CD14-positive monocyte (primary cell): ENCODE measurements around the gene MACF1. TPM values are rescaled to one million over a fixed set of nuclear protein-coding genes. Genes with fewer than 3 reads are reported as not detected.
"Not testable (repeated sequence)": the region's sequence is repeated elsewhere in the genome, so short reads cannot be mapped to it uniquely, and the experiment has no call there.

ENCODE experiments used
- DNase-seq, 3 donors: peaks; one replicate each; pipeline ENCODE4 v3.0.0-alpha.2; 2011 to 2022
- H2AFZ ChIP-seq: 2 replicates; pipeline ENCODE4 v1.6.0; 2012; ENCODE audit warnings: mild to moderate bottlenecking, low read depth, low read length, inconsistent platforms; ENCODE audit not compliant: insufficient read depth, poor library complexity, severe bottlenecking
- H3K27ac ChIP-seq, 2 donors: 1 replicate in 1 of 2; 2 replicates in 1 of 2; pipeline ENCODE4 v1.5.1; 2012 to 2013; ENCODE audit warnings: low read length in 2 of 2, control low read depth in 1 of 2, inconsistent platforms in 1 of 2, low read depth in 1 of 2, mild to moderate bottlenecking in 1 of 2
- H3K27me3 ChIP-seq, 2 donors: one replicate each; pipeline versions ENCODE4 v1.6.0 to v1.6.1; 2011 to 2013; ENCODE audit warnings: low read length in 2 of 2; ENCODE audit not compliant: control insufficient read depth in 2 of 2, insufficient read depth in 2 of 2
- H3K36me3 ChIP-seq, 2 donors: replicated peaks in 1 of 2; 1 replicate in 1 of 2; 2 replicates in 1 of 2; pipeline versions ENCODE4 v1.5.1 to v1.6.1; 2012 to 2013; ENCODE audit warnings: low read length in 2 of 2, control low read depth in 1 of 2, inconsistent platforms in 1 of 2, mild to moderate bottlenecking in 1 of 2; ENCODE audit not compliant: insufficient read depth in 2 of 2, control insufficient read depth in 1 of 2
- H3K4me1 ChIP-seq, 2 donors: 1 replicate in 1 of 2; 2 replicates in 1 of 2; pipeline versions ENCODE4 v1.5.1 to v1.6.1; 2012 to 2013; ENCODE audit warnings: low read length in 2 of 2, control low read depth in 1 of 2, inconsistent platforms in 1 of 2, mild to moderate bottlenecking in 1 of 2, moderate library complexity in 1 of 2; ENCODE audit not compliant: insufficient read depth in 2 of 2, control insufficient read depth in 1 of 2
- H3K4me2 ChIP-seq: replicated peaks from 2 replicates; pipeline ENCODE3; 2012; ENCODE audit warnings: low read length, moderate library complexity, mild to moderate bottlenecking; ENCODE audit not compliant: poor library complexity, severe bottlenecking; ENCODE audit errors: extremely low read depth
- H3K4me3 ChIP-seq, 3 experiments: fragments of 200-600 bp in 1 of 3; sonication (generic) in 1 of 3; replicated peaks in 1 of 3; 1 replicate in 2 of 3; 2 replicates in 1 of 3; pipeline ENCODE4 v1.5.1; 2011 to 2013; ENCODE audit warnings: low read length in 3 of 3, mild to moderate bottlenecking in 3 of 3, control low read depth in 2 of 3, low read depth in 2 of 3, inconsistent platforms in 1 of 3, moderate library complexity in 1 of 3
- H3K79me2 ChIP-seq: 2 replicates; pipeline ENCODE4 v1.6.0; 2012; ENCODE audit warnings: mild to moderate bottlenecking, control low read depth, inconsistent platforms, low read length, moderate library complexity; ENCODE audit not compliant: insufficient read depth
- H3K9ac ChIP-seq: 2 replicates; pipeline ENCODE4 v1.6.0; 2017; ENCODE audit warnings: low read length, mild to moderate bottlenecking; ENCODE audit not compliant: insufficient read depth, poor library complexity, severe bottlenecking
- H3K9me3 ChIP-seq, 2 donors: replicated peaks in 1 of 2; 1 replicate in 1 of 2; 2 replicates in 1 of 2; pipeline versions ENCODE4 v1.5.1 to v1.6.1; 2012 to 2013; ENCODE audit warnings: low read length in 2 of 2, control low read depth in 1 of 2; ENCODE audit not compliant: control insufficient read depth in 1 of 2, insufficient read depth in 1 of 2
- H4K20me1 ChIP-seq: 2 replicates; pipeline ENCODE4 v1.6.0; 2012; ENCODE audit warnings: mild to moderate bottlenecking, low read length, control low read depth, moderate library complexity; ENCODE audit not compliant: insufficient read depth
- H3K27ac Mint-ChIP-seq, 7 donors: one replicate each; pipeline ENCODE4 v1.8.0; 2020; ENCODE audit warnings: mild to moderate bottlenecking in 7 of 7, mixed read lengths in 7 of 7, moderate library complexity in 6 of 7, inconsistent platforms in 2 of 7
- H3K27me3 Mint-ChIP-seq, 3 donors: one replicate each; pipeline ENCODE4 v1.8.0; 2021 to 2022; ENCODE audit warnings: low read depth in 3 of 3, mild to moderate bottlenecking in 3 of 3, mixed read lengths in 3 of 3, moderate library complexity in 3 of 3, inconsistent platforms in 1 of 3
- H3K36me3 Mint-ChIP-seq, 2 donors: one replicate each; pipeline ENCODE4 v1.8.0; 2020; ENCODE audit warnings: mixed read lengths in 2 of 2, inconsistent platforms in 1 of 2, mild to moderate bottlenecking in 1 of 2
- H3K4me1 Mint-ChIP-seq: one replicate; pipeline ENCODE4 v1.8.0; 2020; ENCODE audit warnings: mild to moderate bottlenecking, mixed read lengths
- H3K4me3 Mint-ChIP-seq, 2 donors: one replicate each; pipeline ENCODE4 v1.8.0; 2020; ENCODE audit warnings: mild to moderate bottlenecking in 2 of 2, mixed read lengths in 2 of 2, moderate library complexity in 1 of 2
- H3K9me3 Mint-ChIP-seq, 7 donors: one replicate each; pipeline ENCODE4 v1.8.0; 2020 to 2022; ENCODE audit warnings: mixed read lengths in 7 of 7, mild to moderate bottlenecking in 6 of 7, moderate library complexity in 6 of 7, inconsistent platforms in 2 of 7
- WGBS: methylation state at CpG from one replicate; pipeline ENCODE4 v1.1.5; 2013; ENCODE audit warnings: missing lambda C conversion rate; ENCODE audit not compliant: insufficient coverage; 5-methylcytosine and 5-hydroxymethylcytosine counted together
- intact Hi-C, 2 donors: fragments of 100-400 bp; cut with micrococcal nuclease; formaldehyde crosslinking; loops; one replicate each; pipeline versions ENCODE4 v1.15.0 to v1.15.1; 2023
- polyA plus RNA-seq, 3 donors: library from polyadenylated mRNA; depleted of rRNA in 1 of 3; unstranded in 2 of 3; stranded (reverse) in 1 of 3; fragments of 300-500 nt in 2 of 3; fragments of >200 nt in 1 of 3; fragmentation: Illumina TruSeq in 2 of 3; gene quantifications; 1 replicate in 2 of 3; 2 replicates in 1 of 3; pipeline ENCODE4 v1.2.3, GENCODE V29; 2012 to 2021
- TF ChIP-seq, protein P1 (sequence below): fragments of 200-600 bp; IDR thresholded peaks from one replicate; pipeline ENCODE4 v1.8.0; 2022; ENCODE audit warnings: antibody characterized with exemption, mild to moderate bottlenecking

MACF1 gene
- polyA plus RNA-seq, 3 donors, result 3.4 to 36.8 (median 4.5) TPM

DNA sequence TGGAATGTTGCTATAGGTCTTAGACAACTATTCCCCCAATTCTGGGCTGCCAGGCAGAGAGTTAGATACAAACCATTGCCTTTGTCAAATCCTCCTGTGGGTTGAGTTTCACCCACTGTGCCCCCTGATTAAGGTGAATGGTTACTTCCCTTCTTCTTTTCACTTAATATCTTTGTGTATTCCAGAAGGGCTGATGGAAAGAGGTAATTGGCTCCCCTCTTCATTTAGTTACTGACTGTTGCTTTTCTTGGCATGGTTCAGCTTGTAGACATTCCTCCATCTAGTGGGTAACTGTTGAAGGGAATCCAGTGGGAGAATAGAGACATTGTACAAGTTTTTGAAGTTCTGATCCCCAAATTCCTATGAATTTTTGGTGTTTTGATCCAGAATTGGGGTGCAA is 43.8 kb upstream of the MACF1 start:
- Histone ChIP-seq H3K4me1 (no peaks in the 10 kb centered on the region), H3K27me3 (no peaks in the 10 kb centered on the region), H3K9ac (no peak overlapping the region), H3K4me2 (no peak overlapping the region), H3K79me2 (no peaks in the 10 kb centered on the region), H3K27ac (no peak overlapping the region), H4K20me1 (peaks cover 28% of the 10 kb centered on the region), H3K9me3 (no peaks in the 10 kb centered on the region), H3K4me3 (no peak overlapping the region), H3K36me3 (no peaks in the 10 kb centered on the region), H2AFZ (no peak overlapping the region)
- Mint-ChIP-seq H3K27me3 (peaks cover 2 to 5% (median 3%) of the 10 kb centered on the region in 3 donors), H3K9me3 (no peaks in the 10 kb centered on the region), H3K4me3 (no peak overlapping the region), H3K4me1 (no peaks in the 10 kb centered on the region), H3K36me3 (no peaks in the 10 kb centered on the region), H3K27ac (no peak overlapping the region)
- TF ChIP-seq, protein P1, sequence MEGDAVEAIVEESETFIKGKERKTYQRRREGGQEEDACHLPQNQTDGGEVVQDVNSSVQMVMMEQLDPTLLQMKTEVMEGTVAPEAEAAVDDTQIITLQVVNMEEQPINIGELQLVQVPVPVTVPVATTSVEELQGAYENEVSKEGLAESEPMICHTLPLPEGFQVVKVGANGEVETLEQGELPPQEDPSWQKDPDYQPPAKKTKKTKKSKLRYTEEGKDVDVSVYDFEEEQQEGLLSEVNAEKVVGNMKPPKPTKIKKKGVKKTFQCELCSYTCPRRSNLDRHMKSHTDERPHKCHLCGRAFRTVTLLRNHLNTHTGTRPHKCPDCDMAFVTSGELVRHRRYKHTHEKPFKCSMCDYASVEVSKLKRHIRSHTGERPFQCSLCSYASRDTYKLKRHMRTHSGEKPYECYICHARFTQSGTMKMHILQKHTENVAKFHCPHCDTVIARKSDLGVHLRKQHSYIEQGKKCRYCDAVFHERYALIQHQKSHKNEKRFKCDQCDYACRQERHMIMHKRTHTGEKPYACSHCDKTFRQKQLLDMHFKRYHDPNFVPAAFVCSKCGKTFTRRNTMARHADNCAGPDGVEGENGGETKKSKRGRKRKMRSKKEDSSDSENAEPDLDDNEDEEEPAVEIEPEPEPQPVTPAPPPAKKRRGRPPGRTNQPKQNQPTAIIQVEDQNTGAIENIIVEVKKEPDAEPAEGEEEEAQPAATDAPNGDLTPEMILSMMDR, result no peak
- no peak for DNase-seq
- intact Hi-C loops, result no loop called here

DNA sequence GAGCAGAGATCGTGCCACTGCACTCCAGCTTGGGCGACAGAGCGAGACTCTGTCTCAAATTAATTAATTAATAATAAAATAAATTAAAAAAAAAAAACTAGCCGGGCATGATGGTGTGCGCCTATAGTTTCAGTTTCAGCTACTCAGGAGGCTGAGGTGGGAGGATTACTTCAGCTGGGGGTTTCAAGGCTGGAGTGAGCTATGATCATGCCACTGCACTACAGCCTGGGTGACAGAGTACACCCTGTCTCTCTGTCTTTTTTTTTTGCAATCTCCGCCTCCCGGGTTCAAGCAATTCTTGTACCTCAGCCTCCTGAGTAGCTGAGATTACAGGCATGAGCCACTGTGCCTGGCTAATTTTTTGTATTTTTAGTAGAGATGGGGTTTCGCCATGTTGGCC is 42.7 kb upstream of the MACF1 start:
- H3K4me1 ChIP-seq, H3K9me3 ChIP-seq, H3K9ac ChIP-seq, DNase-seq, H3K27ac Mint-ChIP-seq, H3K9me3 Mint-ChIP-seq, H3K79me2 ChIP-seq, H3K36me3 ChIP-seq, H3K27ac ChIP-seq, H3K4me2 ChIP-seq, H3K4me3 Mint-ChIP-seq, H3K4me1 Mint-ChIP-seq, intact Hi-C loops, H3K27me3 Mint-ChIP-seq, H3K36me3 Mint-ChIP-seq, H3K27me3 ChIP-seq, H3K4me3 ChIP-seq, H2AFZ ChIP-seq: not testable (repeated sequence)
- H4K20me1 ChIP-seq, result peaks cover 24% of the 10 kb centered on the region
- no CpG with 5 or more reads among the region's 8 CpGs for WGBS
